GM15510 (cell line): ENCODE measurements around the gene ORC6.

Experiments used
- POLR2A ChIP-seq: IDR thresholded peaks from 3 replicates; pipeline ENCODE4 v1.6.1; 2011; ENCODE audit warnings: borderline replicate concordance; ENCODE audit not compliant: insufficient read length; ENCODE audit errors: extremely low read depth

ORC6 gene

GRCh38 chr16:46718214-46718613 lies 28.8 kb downstream of the ORC6 start:
- no peak for TF ChIP-seq POLR2A

GRCh38 chr16:46719528-46719927 lies 30.1 kb downstream of the ORC6 start:
- TF ChIP-seq POLR2A, result no peak

- TF ChIP-seq POLR2A, result no peak
Observed at GRCh38 chr16:46720619-46721018, 31.2 kb downstream of the ORC6 start.

DNA sequence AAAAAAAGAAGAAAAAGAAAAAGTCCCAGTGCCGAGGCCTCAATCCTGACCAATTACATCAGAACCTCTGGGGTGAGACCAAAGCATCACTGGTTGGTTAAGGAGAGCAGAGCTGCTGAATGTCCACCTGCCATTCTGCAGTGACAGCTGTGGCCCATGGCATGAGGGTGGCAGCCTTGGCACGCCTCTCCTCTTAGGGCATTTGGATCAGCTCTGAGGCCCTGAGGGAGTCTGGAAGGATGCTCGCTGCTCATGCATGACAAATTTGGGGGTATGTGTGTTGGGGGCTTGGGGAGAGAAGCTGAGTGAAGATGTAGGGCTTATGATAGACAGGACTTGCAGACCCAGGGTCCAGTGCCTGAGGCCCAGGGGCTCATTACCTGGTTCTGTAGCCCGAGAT lies 32.4 kb downstream of the ORC6 start:
- no peak for TF ChIP-seq POLR2A

GRCh38 chr16:46727184-46727583 lies 37.7 kb downstream of the ORC6 start:
- no peak for TF ChIP-seq POLR2A

GRCh38 chr16:46727630-46728029 lies 38.2 kb downstream of the ORC6 start:
- TF ChIP-seq POLR2A, result no peak

DNA sequence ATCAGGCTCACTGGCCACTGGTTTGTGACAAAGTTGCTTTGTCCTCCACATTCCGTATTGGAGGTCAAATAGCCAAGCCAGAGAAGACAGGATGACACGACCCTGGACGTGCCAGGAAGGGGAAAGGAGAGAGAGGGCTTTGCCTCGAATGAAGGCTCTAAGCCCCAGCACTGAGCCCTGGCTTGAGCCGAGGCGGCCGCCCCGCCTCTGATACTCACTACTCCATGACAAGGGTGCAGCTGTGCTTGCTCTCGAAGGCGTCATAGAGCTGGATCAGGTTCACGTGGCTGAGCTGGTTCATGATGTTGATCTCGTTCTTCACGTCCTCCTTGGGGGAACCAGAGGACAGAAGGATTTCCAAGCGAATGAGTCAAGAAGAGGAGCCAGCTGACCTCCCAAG lies 39.3 kb downstream of the ORC6 start:
- no peak for TF ChIP-seq POLR2A

DNA sequence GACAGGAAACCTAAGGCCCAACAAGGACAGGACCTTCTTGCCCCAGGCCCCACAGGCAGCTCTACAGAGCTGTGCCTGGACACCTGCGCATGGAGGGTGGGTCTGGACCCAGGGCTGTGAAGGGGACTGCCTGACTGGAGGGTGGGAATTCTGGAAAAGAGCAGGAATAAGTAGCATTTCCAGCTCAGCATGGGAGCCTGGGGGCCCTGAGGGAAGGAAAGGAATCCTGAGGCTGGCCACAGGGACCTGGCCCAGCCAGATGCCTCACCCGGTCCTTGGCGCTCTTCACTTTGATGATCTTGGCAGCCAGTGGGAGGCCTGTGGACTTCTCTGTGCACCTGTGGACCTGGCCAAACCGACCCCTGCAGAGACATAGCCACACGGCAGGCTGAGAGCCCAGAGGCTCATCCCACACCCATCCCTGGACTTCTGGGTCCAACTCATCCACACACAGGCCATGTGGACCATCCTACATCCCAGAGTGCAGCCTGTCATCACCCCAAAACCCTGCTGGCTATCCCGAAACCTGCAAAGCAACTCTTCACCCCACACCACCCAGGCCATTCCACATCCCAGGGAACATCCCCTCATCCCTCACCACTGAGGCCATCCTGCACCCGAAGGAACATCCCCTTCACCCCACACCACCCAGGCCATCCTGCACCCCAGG lies 40.0 kb downstream of the ORC6 start:
- TF ChIP-seq POLR2A, result no peak

- no peak for TF ChIP-seq POLR2A
Observed at GRCh38 chr16:46730126-46730525, 40.7 kb downstream of the ORC6 start.

DNA sequence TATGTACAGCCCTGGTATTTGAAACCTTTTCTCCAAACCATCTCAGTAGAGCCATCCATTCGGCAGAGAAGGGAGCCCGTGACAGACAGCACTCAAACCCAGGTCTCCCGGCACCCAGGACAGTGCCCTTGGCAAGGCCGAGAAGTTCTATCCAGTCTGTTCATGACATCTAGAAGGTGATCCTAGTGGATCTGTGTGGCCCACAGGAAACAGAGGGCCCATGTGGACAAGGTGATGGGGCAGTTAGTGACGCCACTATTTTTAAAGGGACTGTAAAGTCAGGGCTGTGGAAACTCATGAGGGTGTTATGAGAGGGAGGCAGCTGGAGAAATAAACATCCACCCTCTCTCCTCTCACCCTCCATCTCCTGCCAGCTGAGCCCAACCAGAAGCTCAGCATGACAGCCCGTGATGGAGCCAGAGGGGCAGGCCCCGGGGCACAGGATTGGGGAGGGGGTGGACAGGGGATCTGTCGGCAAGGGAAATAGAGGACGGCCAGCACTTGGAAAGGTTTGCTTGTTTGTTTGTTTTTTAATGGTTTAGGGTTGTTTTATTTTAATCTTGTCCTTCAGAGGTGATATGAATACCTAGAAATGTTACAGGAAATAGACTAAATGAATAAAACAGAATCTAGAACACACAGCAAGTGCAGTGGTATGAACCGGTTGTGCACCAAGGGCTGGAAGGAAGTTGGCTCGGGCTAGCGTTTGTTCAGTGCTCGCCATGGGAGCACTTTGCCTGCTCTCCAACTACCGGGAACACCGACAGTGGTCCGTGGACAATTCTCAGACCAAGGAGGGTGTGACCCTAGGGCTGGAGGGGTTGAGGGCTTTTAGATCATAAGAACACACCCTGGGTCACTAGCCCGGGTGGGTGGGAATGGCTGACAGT lies 41.6 kb downstream of the ORC6 start:
- TF ChIP-seq POLR2A, result no peak

DNA sequence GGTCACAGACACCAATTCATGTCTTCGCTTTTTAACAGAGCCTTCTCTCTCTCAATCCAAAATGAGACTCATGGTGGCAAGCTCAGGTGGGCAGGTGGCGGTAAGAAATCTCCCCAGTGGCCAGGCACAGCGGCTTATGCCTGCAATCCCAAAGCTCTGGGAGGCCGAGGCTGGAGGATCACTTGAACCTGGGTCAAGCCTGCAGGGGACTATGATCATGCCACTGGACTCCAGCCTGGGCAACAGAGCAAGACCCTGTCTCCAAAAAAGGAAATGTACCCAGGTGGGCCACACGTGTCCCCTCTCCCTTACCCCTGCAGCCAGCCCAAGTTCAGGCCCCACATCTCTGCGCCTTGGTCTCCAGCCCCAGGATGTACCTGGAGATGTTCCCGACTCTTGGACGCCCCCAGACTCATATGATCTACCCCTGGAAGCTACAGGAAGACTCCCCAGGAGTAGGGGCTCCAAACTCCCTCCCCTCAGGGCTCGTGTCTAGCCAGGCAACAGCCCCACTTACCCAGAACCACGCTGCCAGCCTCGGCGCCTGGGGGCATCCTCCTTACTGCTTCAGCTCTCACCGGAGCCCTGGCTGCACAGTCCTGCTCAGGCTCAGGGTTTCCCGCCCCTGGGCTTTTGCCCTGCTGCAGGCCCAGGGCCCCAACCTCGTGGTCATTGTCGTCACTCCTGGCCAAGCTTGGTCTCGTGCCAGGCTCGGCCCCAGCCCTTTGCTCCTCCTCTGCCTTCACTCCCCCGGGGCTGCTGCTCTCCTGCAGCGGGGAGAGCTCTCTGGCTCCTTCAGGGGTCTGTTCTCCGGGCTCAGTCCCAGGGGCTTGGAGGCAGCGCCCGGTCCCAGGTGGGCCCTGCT lies 42.5 kb downstream of the ORC6 start:
- no peak for TF ChIP-seq POLR2A

- TF ChIP-seq POLR2A, result no peak
Observed at GRCh38 chr16:46732561-46732960, 43.1 kb downstream of the ORC6 start.

DNA sequence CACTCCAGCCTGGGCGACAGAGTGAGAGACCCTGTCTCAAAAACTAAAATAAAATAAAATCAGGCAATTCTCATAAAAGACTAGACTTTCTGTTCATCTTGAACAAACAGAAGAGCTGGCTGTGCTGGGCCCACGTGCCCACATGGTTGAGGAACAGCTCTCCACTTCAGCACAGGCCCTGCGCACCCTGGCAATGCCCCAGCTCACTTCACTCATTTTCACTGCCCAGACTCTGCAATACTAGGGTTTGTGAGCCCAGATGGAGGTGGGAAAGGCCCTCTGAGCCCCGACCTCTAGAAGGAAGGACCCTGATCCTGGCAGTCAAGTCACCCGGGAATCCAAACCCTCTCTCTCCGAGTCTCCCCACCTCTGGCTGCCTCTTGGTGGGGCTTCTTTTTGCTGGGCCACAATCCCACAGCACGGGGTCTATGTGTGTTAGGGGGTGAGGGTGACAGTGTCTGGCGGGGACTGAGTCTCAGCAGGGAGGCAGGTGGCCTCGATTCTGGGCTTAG lies 43.9 kb downstream of the ORC6 start:
- no peak for TF ChIP-seq POLR2A

- TF ChIP-seq POLR2A, result no peak
Observed at GRCh38 chr16:46736695-46737094, 47.2 kb downstream of the ORC6 start.
